HG02852 (cell line): ENCODE results near the gene RPL7L1.

Experiments used
- ATAC-seq: cut with Tn5 transposase; IDR thresholded peaks from one replicate; pipeline ENCODE4 v1.9.1; 2021; ENCODE audit warnings: mild to moderate bottlenecking, moderate library complexity; ENCODE audit not compliant: unreplicated experiment

RPL7L1 gene

GRCh38 chr6:42928986-42929820 lies 49.8 kb downstream of the RPL7L1 start, which contains the start of gene CNPY3:
TSS of gene CNPY3 (plus strand) at chr6:42929480. CDS start at chr6:42929571, 91 bp downstream.
- ATAC-seq: peak; percentile 79

- ATAC-seq: peak; percentile 50
Observed at GRCh38 chr6:42929821-42930360, 50.5 kb downstream of the RPL7L1 start.

- no peak for ATAC-seq
Observed at GRCh38 chr6:42932412-42932811, 53.0 kb downstream of the RPL7L1 start.

DNA sequence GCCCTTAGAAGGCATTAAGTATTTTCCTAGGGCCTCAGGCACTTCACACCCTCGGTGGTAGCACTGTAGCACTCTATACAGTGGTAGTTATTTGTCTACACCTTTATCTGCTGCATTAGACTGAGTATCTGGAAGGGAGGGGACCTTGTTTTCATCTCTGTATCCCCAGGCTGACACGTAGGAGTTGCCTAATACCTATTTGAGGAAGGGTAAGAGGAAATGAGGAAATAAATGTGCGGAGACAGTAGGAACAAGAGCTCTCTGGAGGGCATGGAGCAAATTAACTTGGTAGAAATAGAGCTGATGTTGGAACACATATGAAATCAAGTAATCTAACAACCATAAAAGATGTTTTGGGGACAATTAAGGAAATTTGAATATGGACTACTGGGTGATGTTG lies 53.8 kb downstream of the RPL7L1 start:
- ATAC-seq: no peak

DNA sequence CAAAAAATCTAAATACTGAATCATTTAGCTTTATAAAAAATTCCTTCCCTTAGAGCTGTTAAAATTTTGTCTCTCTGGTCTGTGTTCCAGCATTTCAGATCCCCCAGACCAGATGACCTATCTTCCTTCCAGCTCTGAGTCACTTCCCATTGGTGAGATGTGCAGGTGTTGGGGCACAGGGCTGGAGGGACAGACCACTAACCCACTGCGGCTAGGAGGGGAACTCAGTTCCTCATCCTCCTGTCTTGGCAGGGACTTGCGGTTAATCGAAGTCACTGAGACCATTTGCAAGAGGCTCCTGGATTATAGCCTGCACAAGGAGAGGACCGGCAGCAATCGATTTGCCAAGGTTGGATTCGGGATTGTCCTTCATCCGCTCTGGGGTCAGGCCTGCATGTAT lies 55.9 kb downstream of the RPL7L1 start:
- no peak for ATAC-seq

DNA sequence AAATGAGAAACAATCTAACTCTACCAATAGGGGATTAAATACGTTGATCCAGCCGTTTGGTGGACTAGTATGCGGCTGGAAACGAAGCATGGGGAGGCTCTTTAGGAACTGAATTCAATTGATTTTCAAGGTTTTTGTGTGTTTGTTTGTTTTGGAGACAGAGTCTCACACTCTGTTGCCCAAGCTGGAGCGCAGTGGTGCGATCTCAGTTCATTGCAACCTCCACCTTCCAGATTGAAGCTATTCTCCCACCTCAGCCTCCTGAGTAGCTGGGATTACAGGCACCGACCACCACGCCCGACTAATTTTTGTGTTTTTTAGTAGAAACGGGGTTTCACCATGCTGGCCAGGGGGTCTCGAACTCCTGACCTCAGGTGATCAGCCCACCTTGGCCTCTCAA lies 57.0 kb downstream of the RPL7L1 start:
- ATAC-seq: no peak

GRCh38 chr6:42937548-42938427 lies 58.4 kb downstream of the RPL7L1 start:
- no peak for ATAC-seq

DNA sequence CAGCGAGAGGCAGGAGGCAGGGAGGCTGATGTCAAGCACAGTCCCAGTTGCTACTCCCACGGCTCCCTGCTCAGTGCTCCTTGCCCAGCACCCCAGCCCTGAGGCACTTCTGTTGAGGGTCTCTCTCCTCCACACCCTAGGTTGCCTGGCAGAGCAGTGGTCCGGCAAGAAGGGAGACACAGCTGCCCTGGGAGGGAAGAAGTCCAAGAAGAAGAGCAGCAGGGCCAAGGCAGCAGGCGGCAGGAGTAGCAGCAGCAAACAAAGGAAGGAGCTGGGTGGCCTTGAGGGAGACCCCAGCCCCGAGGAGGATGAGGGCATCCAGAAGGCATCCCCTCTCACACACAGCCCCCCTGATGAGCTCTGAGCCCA lies 59.0 kb downstream of the RPL7L1 start:
- ATAC-seq: no peak

- no peak for ATAC-seq
Observed at GRCh38 chr6:42938987-42939809, 59.8 kb downstream of the RPL7L1 start.
